ES-I3 (cell line): Measurements from ENCODE around the gene LRMDA.

Source experiments
- H3K36me3 ChIP-seq: 2 replicates; pipeline ENCODE4 v1.6.1; 2013; ENCODE audit warnings: mild to moderate bottlenecking, low read length, control low read depth, moderate library complexity; ENCODE audit not compliant: insufficient read depth
- H3K4me1 ChIP-seq: 2 replicates; pipeline ENCODE4 v1.6.1; 2013; ENCODE audit warnings: mild to moderate bottlenecking, control low read depth, low read length; ENCODE audit not compliant: insufficient read depth
- H3K9ac ChIP-seq: 2 replicates; pipeline ENCODE4 v1.6.1; 2013; ENCODE audit warnings: low read depth, mild to moderate bottlenecking, low read length, moderate library complexity
- H3K9me3 ChIP-seq: 2 replicates; pipeline ENCODE4 v1.6.1; 2013; ENCODE audit warnings: mild to moderate bottlenecking, low read length, moderate library complexity; ENCODE audit not compliant: control insufficient read depth, insufficient read depth

LRMDA gene

GRCh38 chr10:75439811-75440210 is 8.4 kb downstream of the LRMDA start:
- Histone ChIP-seq H3K9ac (no peak overlapping the region), H3K36me3 (no peaks in the 10 kb centered on the region), H3K4me1 (no peaks in the 10 kb centered on the region; the same call in 1 of the 2 replicates), H3K9me3 (0 out of 2 replicates have a peak, but pooled peaks cover 3% of the 10 kb centered on the region)

- Histone ChIP-seq H3K4me1 (no peaks in the 10 kb centered on the region; the same call in 1 of the 2 replicates), H3K9me3 (0 out of 2 replicates have a peak, but pooled peaks cover 3% of the 10 kb centered on the region), H3K36me3 (no peaks in the 10 kb centered on the region), H3K9ac (no peak overlapping the region)
Measured at GRCh38 chr10:75440271-75440793, 8.9 kb downstream of the LRMDA start.

- H3K36me3 ChIP-seq: no peaks in the 10 kb centered on the region
- H3K4me1 ChIP-seq: no peaks in the 10 kb centered on the region; the same call in 1 of the 2 replicates
- H3K9ac ChIP-seq: no peak overlapping the region
- peaks cover 3% of the 10 kb centered on the region; the same call in 1 of the 2 replicates for H3K9me3 ChIP-seq
Measured at GRCh38 chr10:75441196-75441595, 9.8 kb downstream of the LRMDA start.

DNA sequence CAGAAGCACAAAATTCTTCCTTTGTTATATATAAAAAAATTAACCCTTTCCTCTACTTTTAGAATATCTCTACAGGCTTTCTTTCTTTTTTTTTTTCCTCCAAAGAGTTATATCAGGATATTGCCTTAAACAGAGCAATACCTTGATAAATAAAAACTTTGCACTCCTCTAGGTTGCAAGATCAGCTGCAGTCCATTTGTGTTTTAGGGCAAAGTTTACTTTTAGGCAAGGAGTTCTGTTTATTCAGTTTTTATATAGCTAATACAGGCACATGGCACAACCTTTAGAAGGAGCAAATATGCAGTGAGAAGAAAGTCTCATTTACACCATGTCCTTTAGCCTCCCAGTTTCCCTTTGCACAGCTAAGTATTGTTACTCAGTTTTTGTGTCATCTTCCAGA is 10.3 kb downstream of the LRMDA start:
- Histone ChIP-seq H3K9ac (no peak overlapping the region), H3K4me1 (no peaks in the 10 kb centered on the region; the same call in 1 of the 2 replicates), H3K9me3 (peaks cover 3% of the 10 kb centered on the region; the same call in 1 of the 2 replicates), H3K36me3 (no peaks in the 10 kb centered on the region)

GRCh38 chr10:75443362-75443761 is 11.9 kb downstream of the LRMDA start:
- Histone ChIP-seq H3K36me3 (no peaks in the 10 kb centered on the region), H3K9ac (no peak overlapping the region), H3K9me3 (peaks cover 3% of the 10 kb centered on the region; the same call in 1 of the 2 replicates), H3K4me1 (no peaks in the 10 kb centered on the region; the same call in 1 of the 2 replicates)

DNA sequence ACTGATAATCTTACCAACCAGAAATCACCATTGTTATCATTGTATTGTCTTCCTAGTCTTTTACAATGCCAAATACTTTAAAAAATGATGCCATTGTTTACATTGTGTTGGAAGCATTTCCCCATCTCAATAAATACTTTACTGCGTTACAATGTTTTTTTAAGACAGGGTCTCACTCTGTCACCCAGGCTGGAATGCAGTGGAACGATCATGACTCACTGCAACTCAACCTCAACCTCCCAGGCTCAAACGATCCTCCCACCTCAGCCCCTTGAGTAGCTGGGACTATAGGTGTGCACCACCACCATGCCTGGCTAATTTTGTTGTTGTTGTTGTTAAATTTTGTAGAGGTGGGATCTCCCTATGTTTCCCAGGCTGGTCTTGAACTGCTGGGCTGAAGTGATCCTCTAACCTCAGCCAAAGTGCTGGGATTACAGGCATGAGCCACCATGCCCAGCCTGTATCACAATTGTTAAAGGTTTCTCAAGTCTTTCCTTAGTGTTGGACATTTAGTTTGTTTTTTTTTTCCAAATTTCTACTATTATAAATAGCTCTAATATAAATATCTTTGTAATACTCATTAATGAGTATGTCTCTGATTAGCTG is 13.5 kb downstream of the LRMDA start:
- Histone ChIP-seq H3K4me1 (peaks cover 4% of the 10 kb centered on the region), H3K9ac (no peak overlapping the region), H3K9me3 (peaks cover 3% of the 10 kb centered on the region; the same call in 1 of the 2 replicates), H3K36me3 (no peaks in the 10 kb centered on the region)

DNA sequence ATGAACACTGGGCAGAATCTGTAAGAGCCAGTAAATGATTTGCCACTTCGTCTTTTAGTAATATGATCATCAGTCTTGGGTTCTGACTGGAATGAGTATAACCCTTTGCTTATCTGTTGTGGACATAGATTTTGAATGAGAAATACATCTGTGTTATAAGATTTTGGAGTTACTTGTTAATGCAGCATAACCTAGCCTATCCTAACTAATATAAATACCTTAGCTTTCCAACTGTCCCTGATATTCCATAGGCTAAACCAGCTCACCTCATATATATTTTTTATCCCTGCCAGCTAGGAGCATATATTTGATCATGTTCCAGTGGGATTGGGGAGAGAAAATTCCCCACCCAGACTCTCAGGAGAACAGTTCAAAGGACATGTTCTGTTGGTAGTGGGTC is 15.1 kb downstream of the LRMDA start:
- Histone ChIP-seq H3K9me3 (peaks cover 3% of the 10 kb centered on the region; the same call in 1 of the 2 replicates), H3K4me1 (peaks cover 19% of the 10 kb centered on the region), H3K9ac (no peak overlapping the region), H3K36me3 (no peaks in the 10 kb centered on the region)

DNA sequence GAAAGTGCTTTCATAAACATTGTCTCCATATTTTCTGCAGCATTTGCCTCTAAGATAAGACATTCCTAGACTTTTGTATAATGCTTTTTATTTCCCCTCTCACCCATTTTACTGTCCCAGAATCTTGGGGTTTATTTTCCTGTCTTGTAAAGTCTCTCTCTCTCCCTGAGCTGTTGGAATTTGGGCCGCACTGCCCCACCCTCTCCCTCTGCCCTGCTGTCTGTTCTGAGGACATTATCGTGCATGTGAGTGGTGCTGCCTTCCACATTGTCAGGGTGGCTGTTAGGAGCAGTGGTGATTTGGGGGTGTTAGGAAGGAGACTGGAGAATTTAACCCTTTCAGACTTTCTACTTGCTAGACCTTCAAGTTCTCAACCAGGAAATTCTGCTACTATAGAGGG is 16.7 kb downstream of the LRMDA start:
- Histone ChIP-seq H3K9ac (no peak overlapping the region), H3K4me1 (peaks cover 27% of the 10 kb centered on the region), H3K36me3 (no peaks in the 10 kb centered on the region), H3K9me3 (no peaks in the 10 kb centered on the region; the same call in 1 of the 2 replicates)

GRCh38 chr10:75449382-75450074 is 18.1 kb downstream of the LRMDA start:
- no peaks in the 10 kb centered on the region; the same call in 1 of the 2 replicates for H3K9me3 ChIP-seq
- H3K36me3 ChIP-seq: no peaks in the 10 kb centered on the region
- H3K4me1 ChIP-seq: peaks cover 27% of the 10 kb centered on the region
- H3K9ac ChIP-seq: no peak overlapping the region

- Histone ChIP-seq H3K4me1 (peaks cover 27% of the 10 kb centered on the region), H3K36me3 (no peaks in the 10 kb centered on the region), H3K9ac (no peak overlapping the region), H3K9me3 (no peaks in the 10 kb centered on the region; the same call in 1 of the 2 replicates)
Measured at GRCh38 chr10:75450075-75450445, 18.6 kb downstream of the LRMDA start.

GRCh38 chr10:75450644-75451640 is 19.5 kb downstream of the LRMDA start:
- Histone ChIP-seq H3K4me1 (peaks cover 27% of the 10 kb centered on the region), H3K9ac (no peak overlapping the region), H3K36me3 (no peaks in the 10 kb centered on the region), H3K9me3 (no peaks in the 10 kb centered on the region; the same call in 1 of the 2 replicates)

DNA sequence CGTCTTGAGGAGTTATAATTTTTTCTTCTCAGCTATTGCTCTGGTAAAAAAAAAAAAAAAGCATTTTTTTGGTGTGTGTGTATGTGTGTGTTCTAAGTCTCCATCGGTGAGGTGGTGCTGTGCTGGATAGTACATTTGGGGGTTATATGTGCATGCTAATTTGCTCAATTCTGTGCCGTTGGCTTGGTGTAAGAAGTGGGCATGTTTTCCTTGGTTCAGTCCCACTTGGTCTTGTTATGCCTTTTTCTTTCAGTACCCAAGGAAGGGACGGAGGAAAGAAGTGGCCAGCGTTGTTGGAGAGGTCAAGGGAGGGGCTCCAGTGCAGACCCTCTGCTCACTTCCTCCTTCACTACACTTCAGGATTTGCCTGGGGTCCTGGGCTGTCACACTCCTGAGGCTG is 20.4 kb downstream of the LRMDA start:
- H3K4me1 ChIP-seq: peaks cover 27% of the 10 kb centered on the region
- peak overlapping the region; percentile 27; the same call in 1 of the 2 replicates for H3K9ac ChIP-seq
- H3K9me3 ChIP-seq: no peaks in the 10 kb centered on the region
- no peaks in the 10 kb centered on the region for H3K36me3 ChIP-seq

- Histone ChIP-seq H3K9ac (no peak overlapping the region), H3K36me3 (no peaks in the 10 kb centered on the region), H3K4me1 (peaks cover 27% of the 10 kb centered on the region), H3K9me3 (no peaks in the 10 kb centered on the region)
Measured at GRCh38 chr10:75452997-75453396, 21.6 kb downstream of the LRMDA start.

- Histone ChIP-seq H3K9me3 (no peaks in the 10 kb centered on the region), H3K4me1 (peaks cover 14% of the 10 kb centered on the region), H3K9ac (no peak overlapping the region), H3K36me3 (no peaks in the 10 kb centered on the region)
Measured at GRCh38 chr10:75456122-75456521, 24.7 kb downstream of the LRMDA start.
